Measurements from ENCODE around the gene FOXO1.

The FOXO1 gene

DNA sequence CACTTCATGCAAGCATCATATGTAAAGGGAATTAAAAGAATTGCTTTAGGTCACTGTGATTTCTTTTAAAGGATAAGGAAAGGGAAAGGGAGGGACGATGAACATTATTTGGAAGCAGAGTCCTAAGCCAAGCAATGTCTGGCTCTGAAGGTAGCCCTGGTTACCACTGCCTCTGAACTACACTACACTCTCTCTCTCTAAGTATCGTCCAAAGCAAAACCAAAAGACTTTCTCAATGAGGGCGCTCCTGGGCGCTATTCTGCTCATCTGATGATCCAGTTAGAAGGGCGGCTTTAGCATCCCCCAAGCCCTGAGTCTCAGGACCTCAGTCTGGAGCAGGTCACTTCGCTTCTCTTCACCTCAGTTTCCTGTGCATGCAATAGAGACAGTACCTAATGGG lies 26.2 kb downstream of the FOXO1 start:
- Histone ChIP-seq H3K27me3 (replicated peaks; ENCODE audit: control insufficient read depth, insufficient read depth, low read length) (no peaks in the 10 kb centered on the region), H3K36me3 (ENCODE audit: control insufficient read depth, insufficient read depth, low read length) (peaks cover 1% of the 10 kb centered on the region; the same call in 1 of the 2 replicates), H3K4me3 (replicated peaks; ENCODE audit: low read depth, low read length) (no peak overlapping the region)
- no peak for DNase-seq (ENCODE audit: extremely low read depth, insufficient read length)
- TF ChIP-seq, protein P1, sequence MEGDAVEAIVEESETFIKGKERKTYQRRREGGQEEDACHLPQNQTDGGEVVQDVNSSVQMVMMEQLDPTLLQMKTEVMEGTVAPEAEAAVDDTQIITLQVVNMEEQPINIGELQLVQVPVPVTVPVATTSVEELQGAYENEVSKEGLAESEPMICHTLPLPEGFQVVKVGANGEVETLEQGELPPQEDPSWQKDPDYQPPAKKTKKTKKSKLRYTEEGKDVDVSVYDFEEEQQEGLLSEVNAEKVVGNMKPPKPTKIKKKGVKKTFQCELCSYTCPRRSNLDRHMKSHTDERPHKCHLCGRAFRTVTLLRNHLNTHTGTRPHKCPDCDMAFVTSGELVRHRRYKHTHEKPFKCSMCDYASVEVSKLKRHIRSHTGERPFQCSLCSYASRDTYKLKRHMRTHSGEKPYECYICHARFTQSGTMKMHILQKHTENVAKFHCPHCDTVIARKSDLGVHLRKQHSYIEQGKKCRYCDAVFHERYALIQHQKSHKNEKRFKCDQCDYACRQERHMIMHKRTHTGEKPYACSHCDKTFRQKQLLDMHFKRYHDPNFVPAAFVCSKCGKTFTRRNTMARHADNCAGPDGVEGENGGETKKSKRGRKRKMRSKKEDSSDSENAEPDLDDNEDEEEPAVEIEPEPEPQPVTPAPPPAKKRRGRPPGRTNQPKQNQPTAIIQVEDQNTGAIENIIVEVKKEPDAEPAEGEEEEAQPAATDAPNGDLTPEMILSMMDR (IDR thresholded peaks at IDR 0.05; ENCODE audit: insufficient read depth, low read length, poor library complexity, severe bottlenecking): no peak

DNA sequence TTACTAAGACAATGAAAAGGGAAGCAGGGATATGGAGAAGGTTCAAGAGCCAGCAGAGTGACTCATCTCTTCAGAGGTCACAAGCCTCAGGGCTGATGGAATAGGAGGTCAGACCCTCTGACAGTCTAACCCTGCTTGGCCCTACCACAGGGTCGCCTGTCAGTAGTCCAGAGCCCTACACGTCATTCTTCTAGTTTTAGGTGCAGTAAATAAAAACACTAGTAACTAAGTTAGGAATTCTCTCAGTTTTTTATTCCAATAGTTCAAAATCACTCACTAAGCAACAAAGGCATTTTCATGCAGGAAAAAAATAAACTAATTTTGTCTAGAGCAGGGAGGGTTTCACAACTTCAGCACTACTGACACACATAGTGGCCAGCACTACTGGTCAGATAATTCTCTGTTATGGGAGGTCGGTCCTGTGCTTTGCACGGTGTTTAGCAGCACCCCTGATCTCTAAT lies 27.2 kb downstream of the FOXO1 start:
- H3K27me3 ChIP-seq (replicated peaks; ENCODE audit: control insufficient read depth, insufficient read depth, low read length): no peaks in the 10 kb centered on the region
- DNase-seq (ENCODE audit: extremely low read depth, insufficient read length): no peak
- peaks cover 1% of the 10 kb centered on the region; the same call in 1 of the 2 replicates for H3K36me3 ChIP-seq (ENCODE audit: control insufficient read depth, insufficient read depth, low read length)
- TF ChIP-seq, protein P1 (IDR thresholded peaks at IDR 0.05; ENCODE audit: insufficient read depth, low read length, poor library complexity, severe bottlenecking): no peak
- no peak overlapping the region for H3K4me3 ChIP-seq (replicated peaks; ENCODE audit: low read depth, low read length)

DNA sequence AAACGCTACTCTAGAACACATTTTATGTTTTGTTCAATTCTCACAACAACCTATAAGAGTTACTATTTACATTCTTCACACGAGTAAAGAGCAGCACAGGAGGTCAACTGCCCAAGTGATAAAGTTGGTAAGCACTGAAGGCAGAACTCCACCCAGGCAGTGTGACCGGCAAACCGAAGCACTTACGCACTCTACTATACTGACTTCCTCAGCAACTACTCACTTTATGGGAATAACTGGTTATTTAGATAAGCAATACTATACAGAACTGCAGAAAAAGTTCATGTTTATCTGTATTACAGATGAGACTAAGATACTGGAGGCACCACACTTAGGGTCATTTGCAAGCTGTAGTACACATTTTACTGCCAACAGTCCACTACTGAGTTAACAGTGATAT lies 28.8 kb downstream of the FOXO1 start:
- DNase-seq (ENCODE audit: extremely low read depth, insufficient read length): no peak
- Histone ChIP-seq H3K4me3 (replicated peaks; ENCODE audit: low read depth, low read length) (no peak overlapping the region), H3K27me3 (replicated peaks; ENCODE audit: control insufficient read depth, insufficient read depth, low read length) (no peaks in the 10 kb centered on the region), H3K36me3 (ENCODE audit: control insufficient read depth, insufficient read depth, low read length) (peaks cover 1% of the 10 kb centered on the region; the same call in 1 of the 2 replicates)
- TF ChIP-seq, protein P1 (IDR thresholded peaks at IDR 0.05; ENCODE audit: insufficient read depth, low read length, poor library complexity, severe bottlenecking): no peak

DNA sequence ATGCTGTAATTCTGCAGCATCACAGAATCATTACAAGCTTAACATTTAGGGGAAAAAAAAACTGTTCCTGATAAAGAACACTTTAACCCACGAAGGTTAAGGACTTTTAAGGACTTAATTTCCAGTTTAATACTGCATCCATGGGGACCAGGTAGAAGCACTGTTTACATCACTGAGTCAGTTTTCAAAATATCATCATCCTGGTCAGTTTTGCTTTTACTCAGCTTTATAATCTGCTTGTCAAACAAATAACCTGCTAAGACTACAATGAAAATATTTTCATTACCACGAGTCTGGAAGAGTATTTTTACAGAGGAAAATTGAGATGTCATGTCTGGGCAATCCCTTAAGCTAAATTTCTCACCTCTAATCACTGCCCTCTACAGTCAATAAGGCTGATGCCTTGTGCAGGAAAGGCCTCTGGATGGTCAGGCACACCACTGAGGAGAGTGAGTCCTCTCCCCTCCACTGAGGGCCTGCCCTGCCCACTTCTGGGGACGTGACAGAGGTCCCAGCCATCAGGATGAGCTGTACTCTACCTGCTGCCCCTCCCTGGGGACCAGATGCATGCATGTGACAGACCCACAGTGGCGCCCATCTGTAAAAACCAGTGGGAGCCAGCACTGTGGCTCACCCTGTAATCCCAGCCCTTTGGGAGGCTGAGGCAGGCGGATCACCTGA lies 31.0 kb downstream of the FOXO1 start:
- Histone ChIP-seq H3K27me3 (replicated peaks; ENCODE audit: control insufficient read depth, insufficient read depth, low read length) (no peaks in the 10 kb centered on the region), H3K4me3 (replicated peaks; ENCODE audit: low read depth, low read length) (no peak overlapping the region), H3K36me3 (ENCODE audit: control insufficient read depth, insufficient read depth, low read length) (peaks cover 1% of the 10 kb centered on the region; the same call in 1 of the 2 replicates)
- no peak for DNase-seq (ENCODE audit: extremely low read depth, insufficient read length)
- TF ChIP-seq, protein P1 (IDR thresholded peaks at IDR 0.05; ENCODE audit: insufficient read depth, low read length, poor library complexity, severe bottlenecking): no peak

DNA sequence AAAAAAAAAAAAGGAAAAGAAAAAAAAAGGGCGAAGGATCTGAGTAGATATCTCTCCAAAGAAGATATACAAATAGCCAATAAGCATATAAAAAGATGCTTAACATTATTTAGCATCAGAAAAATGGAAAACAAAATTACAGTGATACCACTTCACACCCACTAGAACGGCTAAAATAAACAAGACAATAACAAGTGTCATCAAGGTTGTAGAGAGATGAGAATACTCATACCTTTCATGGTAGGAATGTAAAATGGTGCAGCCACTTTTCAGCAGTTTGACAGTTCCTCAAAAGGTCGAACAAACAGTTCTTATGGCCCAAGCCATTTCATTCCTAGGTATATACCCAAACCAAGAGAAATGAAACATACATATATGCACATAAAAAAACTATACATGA lies 33.5 kb downstream of the FOXO1 start:
- 0 out of 2 replicates have a peak, but pooled peaks cover 1% of the 10 kb centered on the region for H3K36me3 ChIP-seq (ENCODE audit: control insufficient read depth, insufficient read depth, low read length)
- H3K4me3 ChIP-seq (replicated peaks; ENCODE audit: low read depth, low read length): no peak overlapping the region
- no peak for DNase-seq (ENCODE audit: extremely low read depth, insufficient read length)
- no peaks in the 10 kb centered on the region for H3K27me3 ChIP-seq (replicated peaks; ENCODE audit: control insufficient read depth, insufficient read depth, low read length)
- TF ChIP-seq, protein P1 (IDR thresholded peaks at IDR 0.05; ENCODE audit: insufficient read depth, low read length, poor library complexity, severe bottlenecking): no peak
